ENCODE data around the gene DAB1. TPM values are rescaled to one million over a fixed set of nuclear protein-coding genes. Genes with fewer than 3 reads are reported as not detected.

DAB1 gene
- total RNA-seq, 1 donor from 2014 or later: not detected

- no peak for DNase-seq (ENCODE audit: low read depth, low spot score)
Measured at GRCh38 chr1:56986397-56986796, 437.5 kb downstream of the DAB1 start.

GRCh38 chr1:56985857-56986256 is 438.0 kb downstream of the DAB1 start:
- no peak for DNase-seq (ENCODE audit: low read depth, low spot score)

GRCh38 chr1:56983484-56983883 is 440.4 kb downstream of the DAB1 start:
- DNase-seq (ENCODE audit: low read depth, low spot score): no peak

GRCh38 chr1:56979986-56980755 is 443.7 kb downstream of the DAB1 start:
- no peak for DNase-seq (ENCODE audit: low read depth, low spot score)

GRCh38 chr1:56978819-56979218 is 445.0 kb downstream of the DAB1 start:
- no peak for DNase-seq (ENCODE audit: low read depth, low spot score)

- no peak for DNase-seq (ENCODE audit: low read depth, low spot score)
Measured at GRCh38 chr1:56977910-56978309, 445.9 kb downstream of the DAB1 start.

- no peak for DNase-seq (ENCODE audit: low read depth, low spot score)
Measured at GRCh38 chr1:56975446-56975845, 448.4 kb downstream of the DAB1 start.

GRCh38 chr1:56973923-56974742 is 449.7 kb downstream of the DAB1 start:
- no peak for DNase-seq (ENCODE audit: low read depth, low spot score)

- DNase-seq (ENCODE audit: low read depth, low spot score): no peak
Measured at GRCh38 chr1:56972976-56973375, 450.9 kb downstream of the DAB1 start.

- DNase-seq (ENCODE audit: low read depth, low spot score): no peak
Measured at GRCh38 chr1:56970280-56970679, 453.6 kb downstream of the DAB1 start.

- DNase-seq (ENCODE audit: low read depth, low spot score): no peak
Measured at GRCh38 chr1:56968878-56969495, 454.9 kb downstream of the DAB1 start.

- DNase-seq (ENCODE audit: low read depth, low spot score): no peak
Measured at GRCh38 chr1:56967900-56968832, 455.7 kb downstream of the DAB1 start.

- DNase-seq (ENCODE audit: low read depth, low spot score): no peak
Measured at GRCh38 chr1:56967355-56967754, 456.5 kb downstream of the DAB1 start.

GRCh38 chr1:56966698-56966999 is 457.2 kb downstream of the DAB1 start:
- DNase-seq (ENCODE audit: low read depth, low spot score): no peak

- no peak for DNase-seq (ENCODE audit: low read depth, low spot score)
Measured at GRCh38 chr1:56965916-56966697, 457.8 kb downstream of the DAB1 start, which contains the start of gene C8B. TSS of gene C8B (minus strand) at chr1:56966015. CDS start at chr1:56965948, 67 bp downstream.

- DNase-seq (ENCODE audit: low read depth, low spot score): no peak
Measured at GRCh38 chr1:56965191-56965590, 458.7 kb downstream of the DAB1 start.

GRCh38 chr1:56964349-56965017 is 459.4 kb downstream of the DAB1 start:
- no peak for DNase-seq (ENCODE audit: low read depth, low spot score)

- DNase-seq (ENCODE audit: low read depth, low spot score): no peak
Measured at GRCh38 chr1:56963667-56964066, 460.2 kb downstream of the DAB1 start.

GRCh38 chr1:56961426-56961825 is 462.4 kb downstream of the DAB1 start:
- no peak for DNase-seq (ENCODE audit: low read depth, low spot score)

GRCh38 chr1:56958526-56958925 is 465.3 kb downstream of the DAB1 start:
- no peak for DNase-seq (ENCODE audit: low read depth, low spot score)
